GM21447 (cell line): Measurements from ENCODE around the gene RUNX1.

Experiments used
- ATAC-seq: cut with Tn5 transposase; IDR thresholded peaks from one replicate; pipeline ENCODE4 v1.9.1; 2021; ENCODE audit not compliant: unreplicated experiment

The RUNX1 gene

GRCh38 chr21:34766862-34767261 lies 282.2 kb downstream of the RUNX1 start:
- no peak for ATAC-seq

GRCh38 chr21:34765619-34766018 lies 283.5 kb downstream of the RUNX1 start:
- ATAC-seq: no peak

- no peak for ATAC-seq
These were observed 284.3 kb downstream of the RUNX1 start for GRCh38 chr21:34764715-34765284.

- ATAC-seq: no peak
These were observed 286.3 kb downstream of the RUNX1 start for GRCh38 chr21:34762786-34763185.

GRCh38 chr21:34761758-34762330 lies 287.3 kb downstream of the RUNX1 start:
- no peak for ATAC-seq

GRCh38 chr21:34754690-34755647 lies 294.1 kb downstream of the RUNX1 start:
- no peak for ATAC-seq

- no peak for ATAC-seq
These were observed 300.2 kb downstream of the RUNX1 start for GRCh38 chr21:34748862-34749261.

GRCh38 chr21:34745557-34746255 lies 303.4 kb downstream of the RUNX1 start:
- no peak for ATAC-seq

- no peak for ATAC-seq
These were observed 304.3 kb downstream of the RUNX1 start for GRCh38 chr21:34744801-34745200.

- ATAC-seq: no peak
These were observed 305.3 kb downstream of the RUNX1 start for GRCh38 chr21:34743831-34744230.

- ATAC-seq: no peak
These were observed 305.8 kb downstream of the RUNX1 start for GRCh38 chr21:34743285-34743684.

- no peak for ATAC-seq
These were observed 308.9 kb downstream of the RUNX1 start for GRCh38 chr21:34740198-34740597.
